Measurements from ENCODE around the gene PPP4R1.

DNA sequence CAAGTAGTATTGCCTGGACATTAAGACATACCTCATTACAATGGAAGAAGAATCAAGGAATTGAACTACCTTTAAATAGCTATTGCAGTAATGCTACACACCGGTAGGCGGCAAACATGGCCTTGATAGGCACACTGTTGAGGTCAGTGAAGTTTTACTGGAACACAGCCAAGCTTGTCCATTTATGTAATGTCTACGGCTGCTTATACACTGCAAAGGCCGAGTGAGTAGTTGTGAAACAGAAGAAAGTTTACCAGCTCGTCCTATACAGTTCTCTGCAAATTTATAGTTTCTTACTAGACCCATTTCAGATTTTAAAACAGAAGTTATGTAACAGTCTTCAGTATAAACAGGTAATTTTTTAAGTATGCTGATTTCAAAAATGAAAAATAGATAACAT lies 38.8 kb downstream of the PPP4R1 start:
- no peak for TF ChIP-seq ELF4 (IDR thresholded peaks at IDR 0.05)
- TF ChIP-seq SUZ12 (IDR thresholded peaks at IDR 0.05) = no peak
- no peak for TF ChIP-seq ARNT (IDR thresholded peaks at IDR 0.05)
- TF ChIP-seq FOXM1 (IDR thresholded peaks at IDR 0.05; ENCODE audit: borderline replicate concordance) = no peak
- TF ChIP-seq HDGF (IDR thresholded peaks at IDR 0.05; ENCODE audit: borderline replicate concordance) = no peak
- no peak for TF ChIP-seq BHLHE40 (IDR thresholded peaks at IDR 0.05; ENCODE audit: borderline replicate concordance)
- TF ChIP-seq SP1 (IDR thresholded peaks at IDR 0.05) = no peak
- TF ChIP-seq FOXA1 (IDR thresholded peaks at IDR 0.05) = no peak
- TF ChIP-seq FOXK2 (IDR thresholded peaks at IDR 0.05) = no peak
- no peak for TF ChIP-seq CTBP1 (IDR thresholded peaks at IDR 0.05; ENCODE audit: borderline replicate concordance)

All from HEK293T (cell line).